Kidney (tissue), 14 donors: Measurements from ENCODE around the gene ACP7. TPM values are rescaled to one million over a fixed set of nuclear protein-coding genes. Genes with fewer than 3 reads are reported as not detected.

Experiments used
- DNase-seq, 5 donors: peaks; one replicate each; pipeline ENCODE4 v3.0.0-alpha.2; 2013 to 2020
- FAIRE-seq: peaks from 2 replicates; lab custom pipeline; 2012; peaks lifted over from hg19 to GRCh38; lab: Jason Lieb, UNC
- H3K27ac ChIP-seq, 2 donors: one replicate each; pipeline ENCODE4 v1.7.0; 2013; ENCODE audit warnings: low read depth in 2 of 2, low read length in 2 of 2, inconsistent platforms in 1 of 2
- H3K27me3 ChIP-seq: one replicate; pipeline ENCODE4 v1.7.1; 2013; ENCODE audit warnings: low read length, inconsistent platforms; ENCODE audit not compliant: control insufficient read depth, insufficient read depth
- H3K36me3 ChIP-seq, 3 donors: one replicate each; pipeline versions ENCODE4 v1.7.0 to v1.7.1; 2013; ENCODE audit warnings: low read length in 3 of 3, control low read depth in 1 of 3, inconsistent platforms in 1 of 3; ENCODE audit not compliant: insufficient read depth in 3 of 3, control insufficient read depth in 2 of 3
- H3K4me1 ChIP-seq, 3 donors: one replicate each; pipeline versions ENCODE4 v1.7.0 to v1.7.1; 2013; ENCODE audit warnings: low read length in 3 of 3, inconsistent platforms in 1 of 3, low read depth in 1 of 3; ENCODE audit not compliant: control insufficient read depth in 2 of 3, insufficient read depth in 2 of 3
- H3K4me3 ChIP-seq, 3 donors: one replicate each; pipeline versions ENCODE4 v1.7.0 to v1.8.1; 2013; ENCODE audit warnings: low read length in 3 of 3, control low read depth in 1 of 3, inconsistent platforms in 1 of 3
- H3K9ac ChIP-seq, 3 donors: one replicate each; pipeline versions ENCODE4 v1.7.0 to v1.7.1; 2013; ENCODE audit warnings: low read length in 3 of 3, control low read depth in 1 of 3, inconsistent platforms in 1 of 3
- H3K9me3 ChIP-seq, 3 donors: one replicate each; pipeline versions ENCODE4 v1.7.0 to v1.7.1; 2013; ENCODE audit warnings: low read length in 3 of 3, control low read depth in 1 of 3, inconsistent platforms in 1 of 3; ENCODE audit not compliant: control insufficient read depth in 2 of 3, insufficient read depth in 1 of 3
- CTCF ChIP-seq: IDR thresholded peaks from 3 replicates; pipeline ENCODE4 v1.5.1; 2012; ENCODE audit warnings: mild to moderate bottlenecking, moderate library complexity, borderline replicate concordance; ENCODE audit not compliant: insufficient read depth; ENCODE audit errors: extremely low read depth
- intact Hi-C: fragments of 100-400 bp; cut with DNase I; formaldehyde crosslinking; loops from one replicate; pipeline ENCODE4 v1.11.1; 2022
- polyA plus RNA-seq: library from polyadenylated mRNA; stranded (reverse); fragments of 350-450 nt; fragmentation: Illumina TruSeq; extraction: RNeasy Lipid Tissue Mini Kit (QIAGEN cat#74804); gene quantifications from one replicate; pipeline ENCODE4 v1.2.3, GENCODE V29; 2014; ENCODE audit warnings: low read depth, low replicate concordance; ENCODE audit not compliant: insufficient read depth
- total RNA-seq: library from RNA; stranded (reverse); fragmentation: NEBNext Ultra II Directional; extraction: Animal tissue kit (Norgen Biotek cat#: 25700); gene quantifications from one replicate; pipeline ENCODE4 v1.2.1, GENCODE V29; 2021
- donor health status: control.
- donor health status: control.
- donor health status: control.
- donor health status: control.
- donor health status: control.
- donor health status: DM: yes; HTN: yes; CAD: no.
- donor health status: Normal renal cell carcinoma (clear cell type).

Gene ACP7
- total and polyA plus RNA-seq, 2 donors from 2014 or later: 0.13 TPM; not detected in 1

- Histone ChIP-seq H3K9ac (no peak overlapping the region), H3K27ac (no peak overlapping the region), H3K27me3 (no peaks in the 10 kb centered on the region), H3K9me3 (no peaks in the 10 kb centered on the region), H3K36me3 (peaks cover 0 to 2% (median 0%) of the 10 kb centered on the region in 3 donors), H3K4me1 (peaks cover 0 to 67% (median 38%) of the 10 kb centered on the region in 3 donors), H3K4me3 (no peak overlapping the region)
- DNase-seq (no peak), FAIRE-seq (no peak)
- no peak for TF ChIP-seq CTCF
- intact Hi-C loops: no loop called here
Measured at GRCh38 chr19:39157997-39158389, 73.8 kb downstream of the ACP7 start.

GRCh38 chr19:39158646-39159260 lies 74.6 kb downstream of the ACP7 start:
- FAIRE-seq (no peak), DNase-seq (no peak)
- no peaks in the 10 kb centered on the region for H3K9me3 ChIP-seq
- H3K4me1 ChIP-seq: peaks cover 0 to 65% (median 36%) of the 10 kb centered on the region in 3 donors
- TF ChIP-seq CTCF: no peak
- H3K27me3 ChIP-seq: no peaks in the 10 kb centered on the region
- no peak overlapping the region for H3K9ac ChIP-seq
- intact Hi-C loops: no loop called here
- no peak overlapping the region for H3K4me3 ChIP-seq
- H3K36me3 ChIP-seq: peaks cover 0 to 2% (median 0%) of the 10 kb centered on the region in 3 donors
- H3K27ac ChIP-seq: no peak overlapping the region

DNA sequence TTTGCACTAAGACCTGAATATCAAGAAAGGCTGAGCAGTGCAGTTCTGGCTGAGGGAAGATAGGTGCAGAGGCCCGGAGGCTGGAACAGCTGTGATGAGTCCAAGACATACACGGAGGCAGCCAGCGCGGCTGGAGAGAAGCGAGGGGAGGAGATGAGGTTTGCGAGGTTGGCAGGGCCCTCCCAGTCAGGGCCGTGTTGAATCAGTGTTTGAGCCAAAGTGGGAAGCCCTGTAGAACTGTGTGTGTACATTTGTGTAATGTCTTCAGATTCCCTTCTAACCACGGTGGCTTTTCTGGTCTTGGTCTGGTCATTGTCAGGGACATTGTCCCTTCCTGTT lies 76.3 kb downstream of the ACP7 start:
- FAIRE-seq: no peak
- Histone ChIP-seq H3K36me3 (peaks cover 0 to 2% (median 0%) of the 10 kb centered on the region in 3 donors), H3K9me3 (no peaks in the 10 kb centered on the region), H3K9ac (peak overlapping the region in 1 of 3 donors; percentile 4), H3K4me1 (peaks cover 0 to 54% (median 26%) of the 10 kb centered on the region in 3 donors), H3K4me3 (no peak overlapping the region), H3K27me3 (no peaks in the 10 kb centered on the region), H3K27ac (no peak overlapping the region)
- TF ChIP-seq CTCF: no peak
- DNase-seq: no peak
- intact Hi-C loops: no loop called here

Other genes with a start within 250 kb of the ACP7 start
- gene HNRNPL, start 234.4 kb upstream of the ACP7 start, total RNA-seq: 278 TPM
- gene HNRNPL, start 234.4 kb upstream of the ACP7 start, polyA plus RNA-seq: 168 TPM
- gene RINL, start 206.1 kb upstream of the ACP7 start, total RNA-seq: 13.0 TPM
- 9.5 TPM for gene RINL, start 206.1 kb upstream of the ACP7 start, polyA plus RNA-seq
- 36.0 TPM for gene SIRT2, start 184.8 kb upstream of the ACP7 start, total RNA-seq
- 56.9 TPM for gene SIRT2, start 184.8 kb upstream of the ACP7 start, polyA plus RNA-seq
- gene NFKBIB, start 184.4 kb upstream of the ACP7 start, total RNA-seq: 23.2 TPM
- 37.6 TPM for gene NFKBIB, start 184.4 kb upstream of the ACP7 start, polyA plus RNA-seq
- gene CCER2, start 172.2 kb upstream of the ACP7 start, total RNA-seq: 0.47 TPM
- not detected for gene CCER2, start 172.2 kb upstream of the ACP7 start, polyA plus RNA-seq
- gene SARS2, start 153.6 kb upstream of the ACP7 start, total RNA-seq: 30.6 TPM
- gene SARS2, start 153.6 kb upstream of the ACP7 start, polyA plus RNA-seq: 34.8 TPM
- 28.5 TPM for gene MRPS12, start 153.4 kb upstream of the ACP7 start, total RNA-seq
- 110 TPM for gene MRPS12, start 153.4 kb upstream of the ACP7 start, polyA plus RNA-seq
- 32.3 TPM for gene FBXO17, start 108.6 kb upstream of the ACP7 start, total RNA-seq
- 44.3 TPM for gene FBXO17, start 108.6 kb upstream of the ACP7 start, polyA plus RNA-seq
- gene FBXO27, start 51.8 kb upstream of the ACP7 start, total RNA-seq: 8.3 TPM
- 7.8 TPM for gene FBXO27, start 51.8 kb upstream of the ACP7 start, polyA plus RNA-seq
- 55.6 TPM for gene PAK4, start 41.4 kb downstream of the ACP7 start, total RNA-seq
- 52.5 TPM for gene PAK4, start 41.4 kb downstream of the ACP7 start, polyA plus RNA-seq
- gene NCCRP1, start 112.6 kb downstream of the ACP7 start, total RNA-seq: 0.60 TPM
- gene NCCRP1, start 112.6 kb downstream of the ACP7 start, polyA plus RNA-seq: 5.5 TPM
- gene SYCN, start 119.9 kb downstream of the ACP7 start, total RNA-seq: not detected
- gene SYCN, start 119.9 kb downstream of the ACP7 start, polyA plus RNA-seq: not detected
- not detected for gene IFNL3, start 160.6 kb downstream of the ACP7 start, total RNA-seq
- not detected for gene IFNL3, start 160.6 kb downstream of the ACP7 start, polyA plus RNA-seq
- not detected for gene IFNL4, start 164.5 kb downstream of the ACP7 start, total RNA-seq
- gene IFNL4, start 164.5 kb downstream of the ACP7 start, polyA plus RNA-seq: not detected
- gene IFNL2, start 184.0 kb downstream of the ACP7 start, total RNA-seq: not detected
- gene IFNL2, start 184.0 kb downstream of the ACP7 start, polyA plus RNA-seq: not detected
- not detected for gene IFNL1, start 212.0 kb downstream of the ACP7 start, total RNA-seq
- not detected for gene IFNL1, start 212.0 kb downstream of the ACP7 start, polyA plus RNA-seq
- 1.2 TPM for gene LRFN1, start 236.5 kb downstream of the ACP7 start, total RNA-seq
- gene LRFN1, start 236.5 kb downstream of the ACP7 start, polyA plus RNA-seq: 0.80 TPM